GM12873 (cell line): ENCODE results near the gene PSMC4.

Experiments
- TF ChIP-seq, protein P1 (sequence below): IDR thresholded peaks from 2 replicates; pipeline ENCODE4 v1.5.1; 2012; ENCODE audit warnings: low read depth, mild to moderate bottlenecking, moderate library complexity, low read length, control low read depth; ENCODE audit not compliant: insufficient read depth; ENCODE audit errors: missing control alignments

The PSMC4 gene

GRCh38 chr19:39937787-39938186 is 33.2 kb upstream of the PSMC4 start:
- TF ChIP-seq, protein P1, sequence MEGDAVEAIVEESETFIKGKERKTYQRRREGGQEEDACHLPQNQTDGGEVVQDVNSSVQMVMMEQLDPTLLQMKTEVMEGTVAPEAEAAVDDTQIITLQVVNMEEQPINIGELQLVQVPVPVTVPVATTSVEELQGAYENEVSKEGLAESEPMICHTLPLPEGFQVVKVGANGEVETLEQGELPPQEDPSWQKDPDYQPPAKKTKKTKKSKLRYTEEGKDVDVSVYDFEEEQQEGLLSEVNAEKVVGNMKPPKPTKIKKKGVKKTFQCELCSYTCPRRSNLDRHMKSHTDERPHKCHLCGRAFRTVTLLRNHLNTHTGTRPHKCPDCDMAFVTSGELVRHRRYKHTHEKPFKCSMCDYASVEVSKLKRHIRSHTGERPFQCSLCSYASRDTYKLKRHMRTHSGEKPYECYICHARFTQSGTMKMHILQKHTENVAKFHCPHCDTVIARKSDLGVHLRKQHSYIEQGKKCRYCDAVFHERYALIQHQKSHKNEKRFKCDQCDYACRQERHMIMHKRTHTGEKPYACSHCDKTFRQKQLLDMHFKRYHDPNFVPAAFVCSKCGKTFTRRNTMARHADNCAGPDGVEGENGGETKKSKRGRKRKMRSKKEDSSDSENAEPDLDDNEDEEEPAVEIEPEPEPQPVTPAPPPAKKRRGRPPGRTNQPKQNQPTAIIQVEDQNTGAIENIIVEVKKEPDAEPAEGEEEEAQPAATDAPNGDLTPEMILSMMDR, result no peak

DNA sequence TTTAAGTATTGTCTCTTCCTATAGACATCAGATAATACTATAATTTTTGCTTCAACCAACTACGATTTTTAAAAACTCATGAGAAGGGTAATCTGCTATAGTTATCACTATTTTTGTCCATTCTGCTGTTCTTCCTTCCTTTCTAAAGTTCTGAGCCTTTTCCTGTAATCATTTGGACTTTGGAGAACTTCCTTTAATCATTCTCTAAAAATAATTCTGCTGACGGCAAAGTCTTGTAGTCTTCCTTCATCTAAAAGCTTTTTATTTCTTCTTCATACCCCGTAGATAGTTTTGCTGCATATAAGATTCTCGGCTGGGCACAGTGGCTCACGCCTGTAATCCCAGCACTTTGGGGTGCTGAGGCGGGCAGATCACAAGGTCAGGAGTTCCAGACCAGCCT is 31.4 kb upstream of the PSMC4 start:
- TF ChIP-seq, protein P1, result no peak

- TF ChIP-seq, protein P1, result no peak
Observed at GRCh38 chr19:39940221-39940833, 30.6 kb upstream of the PSMC4 start.

DNA sequence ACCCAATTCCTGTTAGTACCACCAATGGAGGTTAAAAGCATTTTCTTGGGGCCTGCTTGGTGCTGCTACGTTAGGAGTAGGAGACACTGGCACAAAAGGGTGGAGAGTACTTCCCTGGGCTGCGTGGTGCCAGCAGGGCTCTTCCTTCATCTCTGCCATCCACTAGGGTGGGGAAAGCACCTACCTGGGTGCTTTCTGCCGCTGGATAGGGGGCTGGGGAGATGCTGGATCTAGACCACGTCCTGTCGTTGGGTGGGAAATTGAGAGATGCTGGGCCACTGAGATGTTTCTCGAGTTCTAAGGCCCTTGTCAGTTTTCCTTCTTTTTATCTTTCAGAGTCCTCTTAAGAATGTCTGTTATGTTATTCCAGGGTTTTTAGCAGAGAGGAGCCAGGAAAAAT is 29.8 kb upstream of the PSMC4 start:
- TF ChIP-seq, protein P1, result no peak

DNA sequence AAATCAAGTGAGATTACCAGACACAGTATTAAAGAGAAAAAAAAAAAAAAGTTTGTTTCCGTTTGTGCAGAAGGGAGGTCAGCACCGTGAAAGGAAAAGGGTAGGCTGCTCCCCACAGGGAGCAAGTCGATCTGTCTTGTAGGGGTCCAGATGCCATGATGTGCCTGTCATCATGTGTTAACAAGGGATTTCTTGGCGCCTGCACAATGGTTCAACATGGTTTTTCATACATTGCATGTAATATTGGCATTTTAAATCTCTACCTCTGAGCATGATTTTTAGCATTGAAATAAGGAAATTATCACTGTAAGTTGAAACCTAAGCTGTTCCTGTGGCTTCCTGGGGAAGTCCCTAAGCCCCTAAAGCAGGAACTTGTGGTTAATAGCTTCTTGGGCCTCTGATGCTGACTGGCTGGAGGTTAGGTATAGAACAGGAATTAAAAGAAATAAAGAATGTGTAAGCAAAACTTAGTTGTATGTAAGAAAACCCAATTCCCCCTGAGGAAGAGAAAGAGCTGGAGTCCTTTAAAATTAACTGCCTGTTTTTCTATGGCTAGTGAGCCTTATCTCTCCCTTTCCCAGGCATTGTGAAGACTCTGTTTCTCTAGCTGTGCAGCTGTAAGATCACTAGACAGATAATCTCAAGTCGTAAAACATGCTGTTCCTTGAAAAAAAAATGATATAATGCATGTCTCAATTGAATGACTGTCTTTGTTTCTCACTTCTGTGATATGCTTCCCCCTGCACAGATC is 29.2 kb upstream of the PSMC4 start:
- TF ChIP-seq, protein P1, result no peak

DNA sequence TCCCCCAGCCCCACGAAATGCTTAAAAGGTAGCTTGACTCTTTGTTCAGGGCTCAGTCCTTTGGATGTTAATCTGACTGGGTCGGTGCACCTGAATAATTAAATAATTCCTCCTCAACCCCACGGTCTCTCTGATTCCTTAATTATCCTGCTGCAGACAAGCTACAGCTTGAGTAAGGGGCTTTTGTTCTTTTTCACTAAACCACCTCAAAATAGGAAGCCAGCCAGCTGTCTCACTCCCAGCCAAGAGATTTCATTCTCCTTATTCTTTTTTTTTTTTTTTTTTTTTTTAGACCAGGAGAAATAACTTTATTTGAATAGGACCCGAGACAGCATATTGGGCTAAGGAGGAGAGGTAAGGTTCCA is 28.6 kb upstream of the PSMC4 start:
- TF ChIP-seq, protein P1, result no peak

DNA sequence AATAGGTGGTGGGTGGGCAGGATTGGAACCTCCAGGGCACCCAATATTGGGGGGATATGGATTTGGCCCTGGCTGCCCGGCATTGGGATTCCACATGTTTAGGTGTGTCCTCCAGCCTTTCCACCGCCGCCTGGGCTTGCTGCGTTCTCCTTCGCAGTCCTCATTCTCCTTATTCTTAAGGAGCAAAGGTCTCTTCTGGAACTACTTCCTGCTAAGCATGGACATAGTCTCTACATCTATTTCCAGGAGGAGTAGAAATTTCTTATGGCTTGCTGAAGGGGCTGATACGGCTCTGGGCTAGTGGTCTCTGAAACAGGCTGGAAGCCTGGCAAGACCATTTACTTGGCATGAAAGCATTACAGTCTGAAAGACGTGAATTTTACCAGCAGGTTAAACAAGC is 27.4 kb upstream of the PSMC4 start:
- TF ChIP-seq, protein P1, result no peak
